HFF-Myc (cell line): Measurements from ENCODE around the gene TMEM134.
A peak's percentile ranks its signal among the peaks of the same experiment; 100 is the strongest.

Experiments
- DNase-seq: peaks from one replicate; pipeline ENCODE4 v3.0.0-alpha.2; 2011; ENCODE audit warnings: low read depth; ENCODE audit errors: extremely low read depth
- H3K4me3 ChIP-seq: replicated peaks from 2 replicates; pipeline ENCODE4 v1.5.1; 2011; ENCODE audit warnings: low read depth, mild to moderate bottlenecking, control low read depth, low read length
- TF ChIP-seq, protein P1 (sequence below): IDR thresholded peaks from 2 replicates; pipeline ENCODE4 v1.5.1; 2012; ENCODE audit warnings: mild to moderate bottlenecking, low read depth, low read length, control low read depth; ENCODE audit errors: missing control alignments

Gene TMEM134

GRCh38 chr11:67433536-67434394, 35.3 kb downstream of the TMEM134 start:
- H3K4me3 ChIP-seq = no peak overlapping the region
- DNase-seq = no peak
- TF ChIP-seq, protein P1, sequence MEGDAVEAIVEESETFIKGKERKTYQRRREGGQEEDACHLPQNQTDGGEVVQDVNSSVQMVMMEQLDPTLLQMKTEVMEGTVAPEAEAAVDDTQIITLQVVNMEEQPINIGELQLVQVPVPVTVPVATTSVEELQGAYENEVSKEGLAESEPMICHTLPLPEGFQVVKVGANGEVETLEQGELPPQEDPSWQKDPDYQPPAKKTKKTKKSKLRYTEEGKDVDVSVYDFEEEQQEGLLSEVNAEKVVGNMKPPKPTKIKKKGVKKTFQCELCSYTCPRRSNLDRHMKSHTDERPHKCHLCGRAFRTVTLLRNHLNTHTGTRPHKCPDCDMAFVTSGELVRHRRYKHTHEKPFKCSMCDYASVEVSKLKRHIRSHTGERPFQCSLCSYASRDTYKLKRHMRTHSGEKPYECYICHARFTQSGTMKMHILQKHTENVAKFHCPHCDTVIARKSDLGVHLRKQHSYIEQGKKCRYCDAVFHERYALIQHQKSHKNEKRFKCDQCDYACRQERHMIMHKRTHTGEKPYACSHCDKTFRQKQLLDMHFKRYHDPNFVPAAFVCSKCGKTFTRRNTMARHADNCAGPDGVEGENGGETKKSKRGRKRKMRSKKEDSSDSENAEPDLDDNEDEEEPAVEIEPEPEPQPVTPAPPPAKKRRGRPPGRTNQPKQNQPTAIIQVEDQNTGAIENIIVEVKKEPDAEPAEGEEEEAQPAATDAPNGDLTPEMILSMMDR = no peak

- DNase-seq = no peak
- TF ChIP-seq, protein P1 = no peak
These were observed 36.2 kb downstream of the TMEM134 start for GRCh38 chr11:67432655-67433349.

GRCh38 chr11:67431346-67432249, 37.5 kb downstream of the TMEM134 start:
- TF ChIP-seq, protein P1 = no peak
- H3K4me3 ChIP-seq = no peak overlapping the region
- no peak for DNase-seq

More at GRCh38 chr11:67432655-67433349, 36.2 kb downstream of the TMEM134 start:
- H3K4me3 ChIP-seq = no peak overlapping the region

DNA sequence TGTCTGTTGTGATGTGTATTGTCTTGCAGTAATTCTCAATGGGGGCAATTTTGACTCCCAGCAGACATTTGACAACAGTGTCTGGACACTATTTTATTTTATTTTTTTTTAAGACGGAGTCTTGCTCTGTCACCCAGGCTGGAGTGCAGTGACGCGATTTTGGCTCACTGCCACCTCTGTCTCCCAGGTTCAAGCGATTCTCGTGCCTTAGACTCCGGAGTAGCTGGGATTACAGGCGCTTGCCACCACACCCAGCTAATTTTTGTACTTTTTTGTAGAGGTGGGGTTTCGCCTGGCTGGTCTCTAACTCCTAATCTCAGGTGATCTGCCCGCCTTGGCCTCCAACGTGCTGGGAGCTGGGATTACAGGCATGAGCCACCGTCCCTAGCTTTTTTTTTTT, 39.3 kb downstream of the TMEM134 start:
- DNase-seq = no peak
- TF ChIP-seq, protein P1 = no peak
- peak overlapping the region; percentile 66 for H3K4me3 ChIP-seq

- H3K4me3 ChIP-seq = peak overlapping the region; percentile 66
- no peak for DNase-seq
- TF ChIP-seq, protein P1 = no peak
These were observed 39.9 kb downstream of the TMEM134 start for GRCh38 chr11:67429038-67429668.
